ENCODE data around the gene SSNA1. TPM values are rescaled to one million over a fixed set of nuclear protein-coding genes. Genes with fewer than 3 reads are reported as not detected.

Gene SSNA1
- total and polyA plus RNA-seq, 9 of the 15 experiments (the other 6 are each of a cell fraction or from before 2014, with no cell fraction given) = 1.9 to 130 (median 57.1) TPM

DNA sequence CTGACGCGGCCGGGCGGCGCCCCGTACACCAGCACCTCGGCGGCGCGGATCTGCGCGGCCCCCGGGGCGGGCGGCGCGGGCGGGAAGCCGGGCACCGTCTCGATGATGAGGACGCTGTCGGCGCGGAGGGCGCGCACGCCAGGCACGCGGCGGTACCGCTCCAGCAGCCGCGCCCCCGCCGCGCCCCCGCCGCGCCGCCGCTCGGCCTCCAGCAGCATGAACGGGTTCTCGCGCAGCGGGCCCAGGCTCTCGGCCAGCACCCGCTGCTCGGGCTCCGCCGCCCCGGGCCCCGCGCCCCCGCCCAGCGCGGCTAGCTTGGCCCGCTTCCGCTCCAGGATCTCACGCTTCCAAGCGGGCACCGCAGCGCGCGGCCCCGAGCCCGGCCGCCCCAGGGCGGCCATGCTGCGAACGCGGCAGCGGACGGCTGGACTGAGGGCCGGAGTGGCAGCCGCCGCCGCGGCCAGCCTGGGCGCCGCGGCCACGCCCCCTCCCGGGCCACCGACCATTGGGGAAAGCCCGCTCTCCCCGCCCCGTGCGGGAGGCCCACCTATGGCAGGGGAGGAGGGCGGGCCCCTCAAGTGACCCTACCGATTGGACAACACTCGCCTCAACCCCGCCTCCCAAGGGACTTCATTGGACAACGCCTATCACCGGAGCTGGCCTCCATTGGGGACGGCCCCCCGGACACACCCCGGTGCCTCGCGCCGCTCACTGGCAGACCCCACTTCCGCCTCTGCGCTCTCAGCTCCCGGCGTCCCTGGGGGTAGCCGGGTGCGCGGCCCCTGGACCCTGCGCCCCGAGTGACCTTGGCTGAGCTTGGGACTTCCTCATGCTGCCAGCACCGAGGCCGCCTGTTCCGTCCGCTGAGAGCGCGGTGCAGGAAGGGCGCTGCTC, 12.1 kb downstream of the SSNA1 start, which contains the start of gene TPRN (continued):
- no peak for TF ChIP-seq HMBOX1 (IDR thresholded peaks at IDR 0.05)
- no peak for TF ChIP-seq MCM3 (IDR thresholded peaks at IDR 0.05)
- TF ChIP-seq SPI1 (IDR thresholded peaks at IDR 0.05; ENCODE audit: borderline replicate concordance, low read depth, low read length) = peak; percentile 85; the same call in 1 of the 2 replicates
- no peak for TF ChIP-seq CREB3L1 (IDR thresholded peaks at IDR 0.05; ENCODE audit: borderline replicate concordance, low read depth)
- no peak for TF ChIP-seq HNRNPH1 (optimal IDR thresholded peaks at IDR 0.05; ENCODE audit: low read depth, low read length)
- peak; percentile 75; the same call in 1 of the 2 replicates for TF ChIP-seq CTBP1 (IDR thresholded peaks at IDR 0.05; ENCODE audit: borderline replicate concordance)
- peak; percentile 93 for TF ChIP-seq CCNT2 (IDR thresholded peaks at IDR 0.05; ENCODE audit: borderline replicate concordance, extremely low read depth, insufficient read length, low read depth, low read length)
- TF ChIP-seq ETV1 (tag; conservative IDR thresholded peaks at IDR 0.05; ENCODE audit: low read depth) = no peak
- TF ChIP-seq MTA2 (IDR thresholded peaks at IDR 0.05; ENCODE audit: low read depth) = no peak
- no peak for TF ChIP-seq ZNF318 (IDR thresholded peaks at IDR 0.05; ENCODE audit: borderline replicate concordance in 1 of 2, low read depth in 1 of 2)
- TF ChIP-seq SP1 (CRISPR knock-in tag; IDR thresholded peaks at IDR 0.05) = peak; percentile 96
- peak; percentile 70; the same call in 1 of the 2 replicates for TF ChIP-seq L3MBTL2 (IDR thresholded peaks at IDR 0.05)
- no peak for TF ChIP-seq ADNP (tag; IDR thresholded peaks at IDR 0.05)
- TF ChIP-seq ZNF217 (CRISPR knock-in tag; IDR thresholded peaks at IDR 0.05) = no peak
- no peak for TF ChIP-seq ZSCAN29 (IDR thresholded peaks at IDR 0.05)
- TF ChIP-seq ELF2 (CRISPR knock-in tag; IDR thresholded peaks at IDR 0.05) = peak; percentile 83; the same call in 1 of the 2 replicates
